ENCODE measurements around the gene ANKRD62.
"Not testable (repeated sequence)": the region's sequence is repeated elsewhere in the genome, so short reads cannot be mapped to it uniquely, and the experiment has no call there.

The ANKRD62 gene

DNA sequence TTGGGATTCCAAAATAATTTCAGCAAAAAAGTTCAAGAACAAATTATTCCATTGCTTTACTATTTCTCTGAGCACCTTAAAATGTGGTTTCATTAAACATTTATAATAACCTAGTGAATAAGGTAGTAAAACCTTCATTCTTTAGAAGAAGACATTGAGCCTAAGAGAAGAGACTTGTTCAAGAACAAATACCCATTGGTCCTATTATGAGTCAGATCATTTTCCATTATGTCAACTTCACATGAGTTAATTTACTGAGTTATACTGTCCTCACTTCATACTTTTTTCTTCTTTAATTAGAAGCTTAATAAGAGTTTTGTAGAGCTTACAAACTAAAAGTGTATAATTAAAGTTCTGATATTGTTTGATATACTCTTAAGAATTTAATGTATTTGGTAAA, 5.5 kb downstream of the ANKRD62 start:
- no peak for DNase-seq (ENCODE audit: low spot score)
- Mint-ChIP-seq H3K9me3 (no peaks in the 10 kb centered on the region), H3K4me1 (ENCODE audit: low read depth) (peaks cover 3% of the 10 kb centered on the region), H3K4me3 (no peak overlapping the region), H3K27me3 (ENCODE audit: low read depth) (peaks cover 12% of the 10 kb centered on the region), H3K36me3 (ENCODE audit: low read depth) (no peaks in the 10 kb centered on the region), H3K27ac (no peak overlapping the region)

GRCh38 chr18:12101266-12101665, 7.6 kb downstream of the ANKRD62 start:
- no peak for DNase-seq (ENCODE audit: low spot score)
- peaks cover 21% of the 10 kb centered on the region for H3K27me3 Mint-ChIP-seq (ENCODE audit: low read depth)
- no peaks in the 10 kb centered on the region for H3K9me3 Mint-ChIP-seq

GRCh38 chr18:12102136-12102842, 8.6 kb downstream of the ANKRD62 start:
- Mint-ChIP-seq H3K27me3 (ENCODE audit: low read depth) (peaks cover 27% of the 10 kb centered on the region), H3K9me3 (no peaks in the 10 kb centered on the region), H3K27ac (no peak overlapping the region), H3K36me3 (ENCODE audit: low read depth) (no peaks in the 10 kb centered on the region), H3K4me3 (no peak overlapping the region), H3K4me1 (ENCODE audit: low read depth) (peaks cover 3% of the 10 kb centered on the region)
- no peak for DNase-seq (ENCODE audit: low spot score)

More at GRCh38 chr18:12101266-12101665, 7.6 kb downstream of the ANKRD62 start:
- H3K4me1 Mint-ChIP-seq (ENCODE audit: low read depth) = peaks cover 3% of the 10 kb centered on the region
- H3K4me3 Mint-ChIP-seq = no peak overlapping the region
- H3K36me3 Mint-ChIP-seq (ENCODE audit: low read depth) = no peaks in the 10 kb centered on the region
- no peak overlapping the region for H3K27ac Mint-ChIP-seq

- no peak for DNase-seq (ENCODE audit: low spot score)
- H3K27me3 Mint-ChIP-seq (ENCODE audit: low read depth) = peaks cover 35% of the 10 kb centered on the region
- no peaks in the 10 kb centered on the region for H3K9me3 Mint-ChIP-seq
- no peak overlapping the region for H3K4me3 Mint-ChIP-seq
- no peak overlapping the region for H3K27ac Mint-ChIP-seq
- no peaks in the 10 kb centered on the region for H3K36me3 Mint-ChIP-seq (ENCODE audit: low read depth)
- H3K4me1 Mint-ChIP-seq (ENCODE audit: low read depth) = no peaks in the 10 kb centered on the region
These were observed 12.8 kb downstream of the ANKRD62 start for GRCh38 chr18:12106471-12106870.

DNA sequence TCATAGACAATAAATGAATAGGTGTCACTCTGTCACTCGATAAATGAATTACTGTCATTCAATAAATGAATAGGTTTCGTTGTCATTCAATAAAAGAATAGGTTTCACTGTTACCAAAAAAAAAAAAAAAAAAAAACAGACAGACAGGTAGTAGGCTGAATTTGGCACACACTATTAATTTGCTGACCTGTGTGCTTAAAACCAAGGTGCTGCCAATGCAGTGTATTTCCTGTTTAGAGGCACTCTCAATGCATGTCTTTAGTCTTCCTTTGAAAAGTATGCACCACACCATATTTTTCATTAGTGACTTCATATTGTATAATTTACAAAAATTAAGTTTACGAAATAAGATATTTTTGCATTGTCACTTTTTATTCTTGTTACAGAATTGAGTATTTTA, 16.2 kb downstream of the ANKRD62 start:
- Mint-ChIP-seq H3K9me3 (no peaks in the 10 kb centered on the region), H3K4me3 (no peak overlapping the region), H3K4me1 (ENCODE audit: low read depth) (no peaks in the 10 kb centered on the region), H3K27ac (no peak overlapping the region), H3K27me3 (ENCODE audit: low read depth) (peaks cover 30% of the 10 kb centered on the region), H3K36me3 (ENCODE audit: low read depth) (no peaks in the 10 kb centered on the region)
- DNase-seq (ENCODE audit: low spot score) = no peak

GRCh38 chr18:12113999-12114646, 20.5 kb downstream of the ANKRD62 start:
- no peaks in the 10 kb centered on the region for H3K9me3 Mint-ChIP-seq
- H3K4me3 Mint-ChIP-seq = no peak overlapping the region
- DNase-seq (ENCODE audit: low spot score) = no peak
- H3K4me1 Mint-ChIP-seq (ENCODE audit: low read depth) = no peaks in the 10 kb centered on the region
- H3K36me3 Mint-ChIP-seq (ENCODE audit: low read depth) = no peaks in the 10 kb centered on the region
- no peak overlapping the region for H3K27ac Mint-ChIP-seq
- peaks cover 31% of the 10 kb centered on the region for H3K27me3 Mint-ChIP-seq (ENCODE audit: low read depth)

- Mint-ChIP-seq H3K9me3 (no peaks in the 10 kb centered on the region), H3K4me1 (ENCODE audit: low read depth) (peaks cover 3% of the 10 kb centered on the region), H3K4me3 (no peak overlapping the region), H3K27ac (no peak overlapping the region), H3K36me3 (ENCODE audit: low read depth) (no peaks in the 10 kb centered on the region), H3K27me3 (ENCODE audit: low read depth) (peaks cover 46% of the 10 kb centered on the region)
- no peak for DNase-seq (ENCODE audit: low spot score)
These were observed 25.7 kb downstream of the ANKRD62 start for GRCh38 chr18:12119358-12119757.

- no peak for DNase-seq (ENCODE audit: low spot score)
- H3K4me1 Mint-ChIP-seq (ENCODE audit: low read depth) = peaks cover 3% of the 10 kb centered on the region
- no peak overlapping the region for H3K27ac Mint-ChIP-seq
- no peak overlapping the region for H3K4me3 Mint-ChIP-seq
- H3K9me3 Mint-ChIP-seq = no peaks in the 10 kb centered on the region
- H3K27me3 Mint-ChIP-seq (ENCODE audit: low read depth) = peaks cover 49% of the 10 kb centered on the region
- no peaks in the 10 kb centered on the region for H3K36me3 Mint-ChIP-seq (ENCODE audit: low read depth)
These were observed 27.8 kb downstream of the ANKRD62 start for GRCh38 chr18:12121175-12122042.

DNA sequence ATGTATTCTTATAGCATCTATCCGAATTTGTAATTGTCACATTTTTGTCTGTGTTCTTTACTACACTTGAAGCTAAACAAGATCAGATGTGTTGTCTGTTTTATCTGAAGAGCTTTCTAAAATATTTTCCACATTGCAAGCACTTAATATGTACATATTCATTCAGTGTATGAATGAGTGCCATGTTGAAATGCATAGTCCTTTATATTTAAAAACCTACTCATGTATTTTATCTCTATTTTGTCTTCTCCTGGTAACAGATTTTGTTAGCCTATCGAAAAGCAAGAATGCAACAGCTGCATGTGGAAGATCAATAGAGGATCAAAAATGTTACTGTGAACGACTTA, 28.4 kb downstream of the ANKRD62 start:
- not testable (repeated sequence) for H3K27ac Mint-ChIP-seq; H3K9me3 Mint-ChIP-seq; H3K4me3 Mint-ChIP-seq; H3K36me3 Mint-ChIP-seq (ENCODE audit: low read depth); DNase-seq (ENCODE audit: low spot score); H3K4me1 Mint-ChIP-seq (ENCODE audit: low read depth)
- peaks cover 48% of the 10 kb centered on the region for H3K27me3 Mint-ChIP-seq (ENCODE audit: low read depth)

- not testable (repeated sequence) for H3K36me3 Mint-ChIP-seq (ENCODE audit: low read depth); H3K9me3 Mint-ChIP-seq; DNase-seq (ENCODE audit: low spot score); H3K4me3 Mint-ChIP-seq; H3K4me1 Mint-ChIP-seq (ENCODE audit: low read depth); H3K27ac Mint-ChIP-seq
- peaks cover 20% of the 10 kb centered on the region for H3K27me3 Mint-ChIP-seq (ENCODE audit: low read depth)
These were observed 34.0 kb downstream of the ANKRD62 start for GRCh38 chr18:12127647-12128046.

DNA sequence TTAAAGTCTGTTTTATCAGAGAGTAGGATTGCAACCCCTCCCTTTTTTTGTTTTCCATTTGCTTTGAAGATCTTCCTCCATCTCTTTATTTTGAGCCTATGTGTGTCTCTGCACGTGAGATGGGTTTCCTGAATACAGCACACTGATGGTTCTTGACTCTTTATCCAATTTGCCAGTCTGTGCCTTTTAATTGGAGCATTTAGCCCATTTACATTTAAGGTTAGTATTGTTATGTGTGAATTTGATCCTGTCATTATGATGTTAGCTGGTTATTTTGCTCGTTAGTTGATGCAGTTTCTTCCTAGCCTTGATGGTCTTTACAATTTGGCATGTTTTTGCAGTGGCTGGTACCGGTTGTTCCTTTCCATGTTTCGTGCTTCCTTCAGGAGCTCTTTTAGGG, 45.2 kb downstream of the ANKRD62 start:
- H3K27me3 Mint-ChIP-seq (ENCODE audit: low read depth); H3K9me3 Mint-ChIP-seq; DNase-seq (ENCODE audit: low spot score); H3K27ac Mint-ChIP-seq; H3K4me3 Mint-ChIP-seq; H3K4me1 Mint-ChIP-seq (ENCODE audit: low read depth); H3K36me3 Mint-ChIP-seq (ENCODE audit: low read depth): not testable (repeated sequence)

GRCh38 chr18:12140866-12141265, 47.2 kb downstream of the ANKRD62 start:
- not testable (repeated sequence) for H3K27ac Mint-ChIP-seq; H3K36me3 Mint-ChIP-seq (ENCODE audit: low read depth); H3K9me3 Mint-ChIP-seq; H3K4me1 Mint-ChIP-seq (ENCODE audit: low read depth); H3K27me3 Mint-ChIP-seq (ENCODE audit: low read depth); DNase-seq (ENCODE audit: low spot score); H3K4me3 Mint-ChIP-seq

- not testable (repeated sequence) for H3K9me3 Mint-ChIP-seq; H3K4me3 Mint-ChIP-seq; DNase-seq (ENCODE audit: low spot score); H3K36me3 Mint-ChIP-seq (ENCODE audit: low read depth); H3K4me1 Mint-ChIP-seq (ENCODE audit: low read depth); H3K27ac Mint-ChIP-seq; H3K27me3 Mint-ChIP-seq (ENCODE audit: low read depth)
These were observed 48.1 kb downstream of the ANKRD62 start for GRCh38 chr18:12141778-12142177.

DNA sequence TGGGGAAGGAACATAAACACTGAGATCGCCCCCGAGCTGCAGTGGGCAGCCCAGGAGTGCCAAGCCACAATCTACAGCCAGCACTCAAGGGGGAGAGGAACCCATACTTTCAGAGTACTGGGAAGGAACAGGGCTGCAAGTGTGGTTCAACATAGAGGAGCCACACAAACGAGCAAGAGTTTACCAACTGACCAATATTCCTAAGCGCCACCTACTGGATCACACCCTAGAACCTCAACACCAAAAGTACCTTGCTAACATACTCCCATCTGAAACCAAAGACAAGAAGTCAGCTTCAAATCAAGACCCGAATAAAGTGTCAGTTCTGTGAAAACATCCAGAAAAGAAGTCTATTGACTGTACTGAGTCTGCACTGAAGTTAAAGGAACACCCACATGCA, 55.8 kb downstream of the ANKRD62 start:
- H3K27ac Mint-ChIP-seq; H3K4me3 Mint-ChIP-seq; DNase-seq (ENCODE audit: low spot score); H3K9me3 Mint-ChIP-seq; H3K36me3 Mint-ChIP-seq (ENCODE audit: low read depth); H3K4me1 Mint-ChIP-seq (ENCODE audit: low read depth): not testable (repeated sequence)
- peaks cover 22% of the 10 kb centered on the region for H3K27me3 Mint-ChIP-seq (ENCODE audit: low read depth)
